Measurements from ENCODE around the gene FAM13A. TPM values are rescaled to one million over a fixed set of nuclear protein-coding genes. Genes with fewer than 3 reads are reported as not detected.

Gene FAM13A
- total and polyA plus RNA-seq, 2 of the 13 experiments (the other 11 are each of a cell fraction or from before 2014, with no cell fraction given): 1.2 to 36.2 TPM

- 25% methylated on average over 2 of the region's 2 CpGs for WGBS (ENCODE audit: low lambda C conversion rate)
- Histone ChIP-seq H3K4me3 (replicated peaks in 1 of 3; ENCODE audit: insufficient read depth in 1 of 3, low read depth in 2 of 3, low read length in 3 of 3) (no peak overlapping the region), H4K20me1 (ENCODE audit: insufficient read depth, low read length) (no peaks in the 10 kb centered on the region), H3K4me2 (ENCODE audit: low read depth, low read length) (peak overlapping the region; percentile 20; the same call in 1 of the 2 replicates), H3K9me3 (ENCODE audit: low read length) (no peaks in the 10 kb centered on the region), H3K79me2 (ENCODE audit: insufficient read depth, low read length) (no peaks in the 10 kb centered on the region), H2AFZ (ENCODE audit: low read length) (no peak overlapping the region), H3K9ac (ENCODE audit: insufficient read depth, low read depth, low read length) (no peak overlapping the region), H3K27me3 (ENCODE audit: control insufficient read depth in 1 of 2, insufficient read depth in 2 of 2, low read length in 2 of 2) (no peaks in the 10 kb centered on the region), H3K4me1 (ENCODE audit: insufficient read depth, low read length) (peaks cover 26% of the 10 kb centered on the region), H3K36me3 (replicated peaks in 1 of 2; ENCODE audit: control insufficient read depth in 1 of 2, insufficient read depth in 2 of 2, low read length in 2 of 2) (no peaks in the 10 kb centered on the region), H3K27ac (ENCODE audit: extremely low read length, insufficient read depth, low read length) (no peak overlapping the region)
- POLR2A ChIA-PET: no interaction called here
- in situ Hi-C loops (cut with HindIII; ENCODE audit: extremely low pct_ligation_motif_present, low pct_unique_long_range_greater_than_20kb): no loop called here
- FAIRE-seq: no peak
- no peak for DNase-seq (ENCODE audit: low spot score)
- CTCF ChIA-PET (ENCODE audit: low intra/inter-chr PET ratio, low total read pairs): no interaction called here
- intact Hi-C loops (cut with micrococcal nuclease; ENCODE audit: unreplicated experiment): no loop called here
- ATAC-seq: peak; percentile 68; the same call in 2 of the 3 replicates
- no TSS peak for BruUV-seq (replicated peaks)
- TF ChIP-seq SALL1 (CRISPR knock-in tag; IDR thresholded peaks at IDR 0.05) (no peak), KAT7 (CRISPR knock-in tag; IDR thresholded peaks at IDR 0.05; ENCODE audit: borderline replicate concordance) (no peak), EED (CRISPR knock-in tag; IDR thresholded peaks at IDR 0.05) (no peak), ZNF468 (CRISPR knock-in tag; IDR thresholded peaks at IDR 0.05) (no peak), FOXA3 (CRISPR knock-in tag; IDR thresholded peaks at IDR 0.05) (0 out of 2 replicates have a peak, but pooled peaks have one; percentile 7), ZMYM4 (CRISPR knock-in tag; IDR thresholded peaks at IDR 0.05) (peak; percentile 40; the same call in 1 of the 2 replicates), HDAC1 (CRISPR knock-in tag; IDR thresholded peaks at IDR 0.05) (no peak), KAT2B (IDR thresholded peaks at IDR 0.05; ENCODE audit: borderline replicate concordance, low read depth, low read length) (no peak), ISL2 (CRISPR knock-in tag; IDR thresholded peaks at IDR 0.05) (no peak), HDAC2 (CRISPR knock-in tag; IDR thresholded peaks at IDR 0.05) (no peak), PLRG1 (conservative IDR thresholded peaks at IDR 0.05) (no peak), FOXK2 (IDR thresholded peaks at IDR 0.05) (no peak), ZNF574 (CRISPR knock-in tag; IDR thresholded peaks at IDR 0.05) (no peak), ZNF580 (CRISPR knock-in tag; IDR thresholded peaks at IDR 0.05; ENCODE audit: borderline replicate concordance, low read depth) (no peak), ZNF546 (CRISPR knock-in tag; conservative IDR thresholded peaks at IDR 0.05) (no peak), ZNF317 (CRISPR knock-in tag; IDR thresholded peaks at IDR 0.05) (no peak)
- TF ChIP-seq, protein P1, sequence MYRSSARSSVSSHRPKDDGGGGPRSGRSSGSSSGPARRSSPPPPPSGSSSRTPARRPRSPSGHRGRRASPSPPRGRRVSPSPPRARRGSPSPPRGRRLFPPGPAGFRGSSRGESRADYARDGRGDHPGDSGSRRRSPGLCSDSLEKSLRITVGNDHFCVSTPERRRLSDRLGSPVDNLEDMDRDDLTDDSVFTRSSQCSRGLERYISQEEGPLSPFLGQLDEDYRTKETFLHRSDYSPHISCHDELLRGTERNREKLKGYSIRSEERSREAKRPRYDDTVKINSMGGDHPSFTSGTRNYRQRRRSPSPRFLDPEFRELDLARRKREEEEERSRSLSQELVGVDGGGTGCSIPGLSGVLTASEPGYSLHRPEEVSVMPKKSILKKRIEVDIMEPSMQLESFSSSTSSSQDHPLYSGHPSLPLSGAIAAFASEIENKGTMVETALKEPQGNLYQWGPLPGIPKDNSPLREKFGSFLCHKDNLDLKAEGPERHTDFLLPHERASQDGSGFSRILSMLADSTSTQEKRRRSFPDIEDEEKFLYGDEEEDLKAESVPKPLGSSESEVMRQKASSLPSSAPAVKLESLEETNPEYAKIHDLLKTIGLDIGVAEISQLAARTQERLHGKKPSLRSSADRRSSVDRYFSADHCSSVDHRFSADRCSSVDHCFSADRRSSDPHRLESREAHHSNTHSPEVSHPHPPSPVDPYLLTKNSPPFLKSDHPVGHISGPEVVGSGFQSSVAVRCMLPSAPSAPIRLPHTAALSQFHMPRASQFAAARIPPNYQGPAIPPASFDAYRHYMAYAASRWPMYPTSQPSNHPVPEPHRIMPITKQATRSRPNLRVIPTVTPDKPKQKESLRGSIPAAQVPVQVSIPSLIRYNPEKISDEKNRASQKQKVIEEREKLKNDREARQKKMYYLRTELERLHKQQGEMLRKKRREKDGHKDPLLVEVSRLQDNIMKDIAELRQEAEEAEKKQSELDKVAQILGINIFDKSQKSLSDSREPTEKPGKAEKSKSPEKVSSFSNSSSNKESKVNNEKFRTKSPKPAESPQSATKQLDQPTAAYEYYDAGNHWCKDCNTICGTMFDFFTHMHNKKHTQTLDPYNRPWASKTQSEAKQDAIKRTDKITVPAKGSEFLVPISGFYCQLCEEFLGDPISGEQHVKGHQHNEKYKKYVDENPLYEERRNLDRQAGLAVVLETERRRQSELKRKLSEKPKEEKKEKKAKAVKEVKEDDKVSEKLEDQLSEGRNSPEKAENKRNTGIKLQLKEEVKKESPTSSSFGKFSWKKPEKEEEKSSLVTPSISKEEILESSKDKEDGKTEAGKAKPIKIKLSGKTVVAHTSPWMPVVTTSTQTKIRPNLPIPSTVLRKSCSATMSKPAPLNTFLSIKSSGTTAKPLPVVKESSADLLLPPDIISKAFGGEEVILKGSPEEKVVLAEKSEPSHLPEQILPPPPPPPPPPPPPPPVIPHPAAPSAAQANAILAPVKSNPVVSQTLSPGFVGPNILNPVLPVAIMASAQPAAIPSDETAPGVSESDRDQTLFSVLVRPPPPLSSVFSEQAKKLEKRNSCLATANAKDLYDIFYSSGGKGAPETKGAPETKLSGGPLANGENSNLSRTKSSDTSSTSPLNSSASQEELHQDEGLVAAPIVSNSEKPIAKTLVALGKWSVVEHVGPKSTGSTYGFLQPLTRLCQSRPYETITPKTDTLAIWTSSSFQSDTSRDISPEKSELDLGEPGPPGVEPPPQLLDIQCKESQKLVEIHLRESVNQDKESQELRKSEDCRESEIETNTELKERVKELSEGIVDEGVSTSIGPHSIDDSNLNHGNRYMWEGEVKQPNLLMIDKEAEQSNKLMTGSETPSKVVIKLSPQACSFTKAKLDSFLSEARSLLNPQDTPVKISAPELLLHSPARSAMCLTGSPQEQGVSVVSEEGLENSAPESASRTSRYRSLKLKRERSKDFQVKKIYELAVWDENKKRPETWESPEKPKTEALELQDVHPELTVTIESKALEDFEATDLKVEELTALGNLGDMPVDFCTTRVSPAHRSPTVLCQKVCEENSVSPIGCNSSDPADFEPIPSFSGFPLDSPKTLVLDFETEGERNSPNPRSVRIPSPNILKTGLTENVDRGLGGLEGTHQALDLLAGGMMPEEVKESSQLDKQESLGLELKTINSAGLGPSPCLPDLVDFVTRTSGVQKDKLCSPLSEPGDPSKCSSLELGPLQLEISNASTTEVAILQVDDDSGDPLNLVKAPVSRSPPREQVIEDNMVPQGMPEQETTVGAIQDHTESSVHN (CRISPR knock-in tag; IDR thresholded peaks at IDR 0.05): no peak
Measured at GRCh38 chr4:88967883-88968331, 89.1 kb downstream of the FAM13A start.
